Body of pancreas (tissue), 4 donors: ENCODE results near the gene VAMP2. TPM values are rescaled to one million over a fixed set of nuclear protein-coding genes. Genes with fewer than 3 reads are reported as not detected.
A peak's percentile ranks its signal among the peaks of the same experiment; 100 is the strongest.

Experiments
- ATAC-seq: fragments of 150-250 bp; one replicate; pipeline ENCODE4 v1.9.1; 2016
- DNase-seq, 4 donors: peaks; one replicate each; pipeline ENCODE4 v3.0.0-alpha.2; 2019
- H3K27ac ChIP-seq, 4 donors: fragments of 200-600 bp; sonication (generic); 1 replicate in 3 of 4; 2 replicates in 1 of 4; pipeline versions ENCODE4 v1.5.1 to v1.6.1; 2016 to 2019; ENCODE audit warnings: mild to moderate bottlenecking in 1 of 4, mixed read lengths in 1 of 4, moderate library complexity in 1 of 4
- H3K27me3 ChIP-seq, 2 donors: fragments of 200-600 bp; sonication (generic); one replicate each; pipeline ENCODE4 v1.6.0; 2016; ENCODE audit warnings: mild to moderate bottlenecking in 1 of 2
- H3K36me3 ChIP-seq, 2 donors: fragments of 200-600 bp; sonication (generic); replicated peaks in 1 of 2; 2 replicates each; pipeline ENCODE4 v1.5.1; 2016; ENCODE audit warnings: low read depth in 2 of 2; ENCODE audit not compliant: insufficient read depth in 1 of 2
- H3K4me1 ChIP-seq: fragments of 200-600 bp; sonication (generic); one replicate; pipeline ENCODE4 v1.6.0; 2016
- H3K4me3 ChIP-seq, 2 donors: fragments of 200-600 bp; sonication (generic); 1 replicate in 1 of 2; 2 replicates in 1 of 2; pipeline ENCODE4 v1.5.1; 2016 to 2019
- H3K9me3 ChIP-seq, 3 donors: fragments of 200-600 bp; sonication (generic); 1 replicate in 2 of 3; 2 replicates in 1 of 3; pipeline ENCODE4 v1.5.1; 2016
- CTCF ChIP-seq, 7 experiments: fragments of 450-650 bp in 4 of 7; fragments of 200-600 bp in 3 of 7; sonication (generic) in 3 of 7; IDR thresholded peaks; one replicate each; pipeline ENCODE4 v1.5.1; 2016 to 2019; ENCODE audit warnings: antibody characterized with exemption in 7 of 7
- POLR2A ChIP-seq, 3 donors: fragments of 450-650 bp; IDR thresholded peaks; one replicate each; pipeline ENCODE4 v1.6.1; 2016; ENCODE audit warnings: antibody characterized with exemption in 3 of 3, mild to moderate bottlenecking in 2 of 3
- WGBS, 2 donors: methylation state at CpG; one replicate each; pipeline ENCODE4 v1.1.5; 2017; 5-methylcytosine and 5-hydroxymethylcytosine counted together
- intact Hi-C: fragments of 100-400 bp; cut with DNase I; formaldehyde crosslinking; loops from one replicate; pipeline ENCODE4 v1.15.1; 2023
- total RNA-seq, 2 donors: library from RNA; depleted of rRNA; stranded (reverse); fragments of >200 nt; gene quantifications; one replicate each; pipeline ENCODE4 v1.1.0, GENCODE V29; 2016

Gene VAMP2
- total RNA-seq, 2 donors from 2014 or later = 16.3 to 26.4 TPM

GRCh38 chr17:8147141-8147804 is 15.5 kb downstream of the VAMP2 start:
- 88 to 91% methylated on average over 22 to 26 of the region's 26 CpGs for WGBS, 2 donors
- Histone ChIP-seq H3K27ac (peak overlapping the region in 3 of 4 donors; percentile 16 to 39 (median 22)), H3K4me1 (peaks cover 29% of the 10 kb centered on the region), H3K36me3 (peaks cover 72 to 74% of the 10 kb centered on the region in 2 donors), H3K4me3 (no peak overlapping the region), H3K27me3 (no peaks in the 10 kb centered on the region), H3K9me3 (no peaks in the 10 kb centered on the region)
- peak in 2 of 4 donors; percentile 24 for DNase-seq
- no peak for TF ChIP-seq POLR2A (IDR thresholded peaks at IDR 0.05)
- TF ChIP-seq CTCF (IDR thresholded peaks at IDR 0.05) = no peak
- no peak for ATAC-seq
- intact Hi-C loops = no loop called here

GRCh38 chr17:8146381-8147140 is 16.2 kb downstream of the VAMP2 start:
- DNase-seq = no peak
- Histone ChIP-seq H3K36me3 (peaks cover 75 to 78% of the 10 kb centered on the region in 2 donors), H3K27me3 (no peaks in the 10 kb centered on the region), H3K9me3 (no peaks in the 10 kb centered on the region), H3K4me3 (no peak overlapping the region), H3K4me1 (peaks cover 24% of the 10 kb centered on the region), H3K27ac (peak overlapping the region in 3 of 4 donors; percentile 16 to 39 (median 22))
- 86 to 92% methylated on average over 13 of the region's 14 CpGs for WGBS, 2 donors
- TF ChIP-seq POLR2A (IDR thresholded peaks at IDR 0.05) (no peak), CTCF (IDR thresholded peaks at IDR 0.05) (no peak)
- ATAC-seq = no peak
- intact Hi-C loops = no loop called here

- ATAC-seq (no peak), DNase-seq (no peak)
- Histone ChIP-seq H3K27ac (peak overlapping the region in 1 of 4 donors; percentile 39), H3K27me3 (no peaks in the 10 kb centered on the region), H3K4me3 (no peak overlapping the region), H3K9me3 (no peaks in the 10 kb centered on the region), H3K4me1 (peaks cover 17% of the 10 kb centered on the region), H3K36me3 (peaks cover 75 to 84% of the 10 kb centered on the region in 2 donors)
- no peak for TF ChIP-seq CTCF (IDR thresholded peaks at IDR 0.05)
- no peak for TF ChIP-seq POLR2A (IDR thresholded peaks at IDR 0.05)
- intact Hi-C loops = no loop called here
- 88 to 93% methylated on average over 9 to 12 of the region's 12 CpGs for WGBS, 2 donors
Measured at GRCh38 chr17:8145811-8146210, 16.9 kb downstream of the VAMP2 start.

- TF ChIP-seq CTCF (IDR thresholded peaks at IDR 0.05) = no peak
- no peak for TF ChIP-seq POLR2A (IDR thresholded peaks at IDR 0.05)
- 87 to 93% methylated on average over 7 to 12 of the region's 15 CpGs for WGBS, 2 donors
- H3K4me1 ChIP-seq = peaks cover 14% of the 10 kb centered on the region
- intact Hi-C loops = no loop called here
- DNase-seq (no peak), ATAC-seq (no peak)
- H3K27me3 ChIP-seq = no peaks in the 10 kb centered on the region
- no peak overlapping the region for H3K27ac ChIP-seq
- H3K9me3 ChIP-seq = no peaks in the 10 kb centered on the region
- peaks cover 69 to 82% of the 10 kb centered on the region in 2 donors for H3K36me3 ChIP-seq
- H3K4me3 ChIP-seq = no peak overlapping the region
Measured at GRCh38 chr17:8144401-8145231, 18.1 kb downstream of the VAMP2 start.
